Adrenal gland (tissue), 12 donors: ENCODE measurements around the gene NT5C2. TPM values are rescaled to one million over a fixed set of nuclear protein-coding genes. Genes with fewer than 3 reads are reported as not detected.
A peak's percentile ranks its signal among the peaks of the same experiment; 100 is the strongest.

ENCODE experiments used
- DNase-seq, 7 donors: peaks; one replicate each; pipeline ENCODE4 v3.0.0-alpha.2; 2019 to 2020
- H3K27ac ChIP-seq, 5 donors: fragments of 200-600 bp; sonication (generic) in 4 of 5; 1 replicate in 3 of 5; 2 replicates in 2 of 5; pipeline versions ENCODE4 v1.5.1 to v1.8.0; 2016 to 2020; ENCODE audit warnings: mild to moderate bottlenecking in 1 of 5
- H3K27me3 ChIP-seq: fragments of 200-600 bp; 2 replicates; pipeline ENCODE4 v1.8.0; 2021
- H3K36me3 ChIP-seq, 2 donors: fragments of 200-600 bp; replicated peaks in 1 of 2; 1 replicate in 1 of 2; 2 replicates in 1 of 2; pipeline versions ENCODE4 v1.5.1 to v1.8.0; 2018 to 2022
- H3K4me1 ChIP-seq, 2 donors: fragments of 200-600 bp; replicated peaks in 1 of 2; 1 replicate in 1 of 2; 2 replicates in 1 of 2; pipeline versions ENCODE4 v1.5.1 to v1.8.0; 2018 to 2021
- H3K4me3 ChIP-seq, 4 donors: fragments of 200-600 bp; sonication (generic) in 3 of 4; one replicate each; pipeline ENCODE4 v1.5.1; 2016 to 2018
- H3K9me3 ChIP-seq, 3 donors: fragments of 200-600 bp; sonication (generic) in 1 of 3; replicated peaks in 1 of 3; 1 replicate in 2 of 3; 2 replicates in 1 of 3; pipeline versions ENCODE4 v1.5.1 to v1.8.0; 2016 to 2021
- POLR2A ChIP-seq, 2 donors: fragments of 450-650 bp; IDR thresholded peaks; one replicate each; pipeline ENCODE4 v1.6.1; 2017; ENCODE audit warnings: antibody characterized with exemption in 2 of 2, mild to moderate bottlenecking in 2 of 2, moderate library complexity in 1 of 2
- WGBS, 4 donors: extraction: QIAGEN DNeasy Blood & Tissue Kit in 2 of 4; methylation state at CpG; one replicate each; pipeline versions ENCODE4 v1.1.5 to v1.1.7; 2013 to 2017; 5-methylcytosine and 5-hydroxymethylcytosine counted together
- intact Hi-C, 2 donors: fragments of 100-400 bp; cut with DNase I; formaldehyde crosslinking; loops; one replicate each; pipeline versions ENCODE4 v1.14.1 to v1.15.0; 2022 to 2023
- polyA plus RNA-seq, 3 donors: library from polyadenylated mRNA; stranded (reverse); fragments of 200-250 nt in 2 of 3; fragments of 350-450 nt in 1 of 3; fragmentation: Illumina TruSeq in 1 of 3; extraction: RNeasy Lipid Tissue Mini Kit (QIAGEN cat#74804) in 1 of 3; gene quantifications; one replicate each; pipeline ENCODE4 v1.2.3, GENCODE V29; 2013 to 2014
- total RNA-seq, 9 donors: library from RNA; depleted of rRNA in 4 of 9; stranded (reverse); fragments of >200 nt in 4 of 9; fragments of 120-200 nt in 1 of 9; fragmentation: NEBNext Ultra II Directional in 1 of 9; extraction: Animal tissue kit (Norgen Biotek cat#: 25700) in 1 of 9; gene quantifications; one replicate each; pipeline versions ENCODE4 v1.1.0 to v1.2.4, GENCODE V29; 2013 to 2023
- TF ChIP-seq, protein P1 (sequence below), 6 experiments: fragments of 450-650 bp in 4 of 6; fragments of 200-600 bp in 2 of 6; sonication (generic) in 1 of 6; IDR thresholded peaks; 1 replicate in 5 of 6; 2 replicates in 1 of 6; pipeline versions ENCODE4 v1.5.1 to v1.8.0; 2016 to 2021; ENCODE audit warnings: antibody characterized with exemption in 6 of 6, mild to moderate bottlenecking in 2 of 6, moderate library complexity in 1 of 6
- donor health status: healthy with polysubstance abuse.
- donor health status: Bipolar disorder and iron deficiency.
- donor health status: DM: yes; HTN: yes; CAD: no.
- donor health status: DM: no; HTN: no; CAD: no.
- donor health status: DM: no; HTN: no; CAD: no.
- donor health status: DM: yes; HTN: yes; CAD: no.

NT5C2 gene
- total and polyA plus RNA-seq, 12 donors = 23.2 to 101 (median 71.1) TPM

- Histone ChIP-seq H3K4me1 (peaks cover 12 to 43% of the 10 kb centered on the region in 2 donors), H3K27ac (no peak overlapping the region), H3K27me3 (no peaks in the 10 kb centered on the region), H3K9me3 (no peaks in the 10 kb centered on the region), H3K4me3 (no peak overlapping the region), H3K36me3 (peaks cover 0 to 6% of the 10 kb centered on the region in 2 donors)
- intact Hi-C loops = no loop called here
- no peak for DNase-seq
- 95 to 98% (median 97%) methylated on average over 4 of the region's 4 CpGs for WGBS, 4 donors
- TF ChIP-seq POLR2A (IDR thresholded peaks at IDR 0.05) = no peak
- TF ChIP-seq, protein P1, sequence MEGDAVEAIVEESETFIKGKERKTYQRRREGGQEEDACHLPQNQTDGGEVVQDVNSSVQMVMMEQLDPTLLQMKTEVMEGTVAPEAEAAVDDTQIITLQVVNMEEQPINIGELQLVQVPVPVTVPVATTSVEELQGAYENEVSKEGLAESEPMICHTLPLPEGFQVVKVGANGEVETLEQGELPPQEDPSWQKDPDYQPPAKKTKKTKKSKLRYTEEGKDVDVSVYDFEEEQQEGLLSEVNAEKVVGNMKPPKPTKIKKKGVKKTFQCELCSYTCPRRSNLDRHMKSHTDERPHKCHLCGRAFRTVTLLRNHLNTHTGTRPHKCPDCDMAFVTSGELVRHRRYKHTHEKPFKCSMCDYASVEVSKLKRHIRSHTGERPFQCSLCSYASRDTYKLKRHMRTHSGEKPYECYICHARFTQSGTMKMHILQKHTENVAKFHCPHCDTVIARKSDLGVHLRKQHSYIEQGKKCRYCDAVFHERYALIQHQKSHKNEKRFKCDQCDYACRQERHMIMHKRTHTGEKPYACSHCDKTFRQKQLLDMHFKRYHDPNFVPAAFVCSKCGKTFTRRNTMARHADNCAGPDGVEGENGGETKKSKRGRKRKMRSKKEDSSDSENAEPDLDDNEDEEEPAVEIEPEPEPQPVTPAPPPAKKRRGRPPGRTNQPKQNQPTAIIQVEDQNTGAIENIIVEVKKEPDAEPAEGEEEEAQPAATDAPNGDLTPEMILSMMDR (IDR thresholded peaks at IDR 0.05) = no peak
These were observed 68.5 kb downstream of the NT5C2 start for GRCh38 chr10:103124420-103125096.

DNA sequence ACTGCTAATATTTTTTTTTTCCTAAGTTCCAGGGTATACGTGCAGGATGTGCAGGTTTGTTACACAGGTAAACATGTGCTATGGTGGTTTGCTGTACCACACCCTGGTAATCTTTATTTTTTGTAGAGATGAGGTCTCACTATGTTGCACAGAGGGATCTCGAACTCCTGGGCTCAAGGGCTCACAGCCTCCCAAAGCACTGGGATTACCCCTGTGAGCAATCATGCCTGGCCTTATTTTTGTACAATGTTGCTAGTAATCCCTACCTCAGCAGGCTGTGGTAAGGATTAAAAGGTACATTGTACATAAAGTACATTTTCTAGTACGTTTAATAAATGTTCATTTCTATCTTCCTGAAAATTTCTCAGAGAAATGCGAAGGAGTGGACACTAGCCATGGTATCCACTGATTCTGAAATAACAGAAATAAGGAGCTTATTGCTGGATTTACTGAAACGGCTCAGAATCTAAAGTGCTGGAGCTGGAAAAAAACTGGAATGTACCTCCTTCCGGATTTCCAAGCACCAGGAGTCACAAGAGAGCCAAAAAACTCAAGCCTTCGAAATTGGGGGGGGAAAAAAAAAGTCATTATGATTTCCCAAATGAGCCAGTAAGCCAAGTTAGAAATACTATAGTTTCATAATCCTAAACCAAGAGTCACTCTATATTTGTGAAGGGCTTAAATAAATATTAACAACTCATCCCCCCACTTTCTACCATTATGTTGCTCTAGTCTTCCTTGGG is 69.6 kb downstream of the NT5C2 start:
- Histone ChIP-seq H3K4me1 (peaks cover 12 to 43% of the 10 kb centered on the region in 2 donors), H3K4me3 (no peak overlapping the region), H3K27ac (peak overlapping the region in 1 of 5 donors; percentile 20), H3K27me3 (no peaks in the 10 kb centered on the region), H3K36me3 (peaks cover 0 to 6% of the 10 kb centered on the region in 2 donors), H3K9me3 (no peaks in the 10 kb centered on the region)
- WGBS, 4 donors = 77 to 86% (median 85%) methylated on average over 7 of the region's 7 CpGs
- no peak for DNase-seq
- TF ChIP-seq, protein P1 (IDR thresholded peaks at IDR 0.05) = no peak
- intact Hi-C loops = no loop called here

- 22 to 27% (median 24%) methylated on average over 2 of the region's 2 CpGs for WGBS, 4 donors
- H3K36me3 ChIP-seq = peaks cover 0 to 2% of the 10 kb centered on the region in 2 donors
- no peaks in the 10 kb centered on the region for H3K9me3 ChIP-seq
- intact Hi-C loops = no loop called here
- H3K4me3 ChIP-seq = no peak overlapping the region
- H3K4me1 ChIP-seq = peaks cover 9 to 39% of the 10 kb centered on the region in 2 donors
- peak overlapping the region in 2 of 5 donors; percentile 28 to 42 for H3K27ac ChIP-seq
- TF ChIP-seq, protein P1 (IDR thresholded peaks at IDR 0.05) = no peak
- no peak for TF ChIP-seq POLR2A (IDR thresholded peaks at IDR 0.05)
- no peak for DNase-seq
- H3K27me3 ChIP-seq = no peaks in the 10 kb centered on the region
These were observed 71.9 kb downstream of the NT5C2 start for GRCh38 chr10:103120977-103121735.

GRCh38 chr10:103120546-103120945 is 72.5 kb downstream of the NT5C2 start:
- no peak overlapping the region for H3K4me3 ChIP-seq
- H3K4me1 ChIP-seq = peaks cover 5 to 37% of the 10 kb centered on the region in 2 donors
- no peaks in the 10 kb centered on the region for H3K9me3 ChIP-seq
- intact Hi-C loops = no loop called here
- no peak overlapping the region for H3K27ac ChIP-seq
- 82 to 92% (median 89%) methylated on average over 2 of the region's 2 CpGs for WGBS, 4 donors
- no peaks in the 10 kb centered on the region for H3K36me3 ChIP-seq
- H3K27me3 ChIP-seq = no peaks in the 10 kb centered on the region
- DNase-seq = no peak
- TF ChIP-seq POLR2A (IDR thresholded peaks at IDR 0.05) = no peak
- TF ChIP-seq, protein P1 (IDR thresholded peaks at IDR 0.05) = no peak
